Liver (tissue), 9 donors: ENCODE results near the gene DGKQ. TPM values are rescaled to one million over a fixed set of nuclear protein-coding genes. Genes with fewer than 3 reads are reported as not detected.
A peak's percentile ranks its signal among the peaks of the same experiment; 100 is the strongest.

Experiments used
- DNase-seq: peaks from one replicate; pipeline ENCODE4 v3.0.0-alpha.2; 2017; ENCODE audit warnings: low spot score
- H3K27ac ChIP-seq, 2 donors: one replicate each; pipeline ENCODE4 v1.7.0; 2013; ENCODE audit warnings: inconsistent platforms in 2 of 2, low read length in 2 of 2, control low read depth in 1 of 2, low read depth in 1 of 2, mild to moderate bottlenecking in 1 of 2
- H3K27me3 ChIP-seq, 4 donors: one replicate each; pipeline versions ENCODE4 v1.6.1 to v1.7.0; 2013; ENCODE audit warnings: low read length in 3 of 4, inconsistent platforms in 1 of 4, mild to moderate bottlenecking in 1 of 4, moderate library complexity in 1 of 4; ENCODE audit not compliant: control insufficient read depth in 4 of 4, insufficient read depth in 4 of 4
- H3K36me3 ChIP-seq, 4 donors: one replicate each; pipeline versions ENCODE4 v1.6.1 to v1.7.0; 2013; ENCODE audit warnings: low read length in 3 of 4, mild to moderate bottlenecking in 3 of 4, low read depth in 1 of 4, moderate library complexity in 1 of 4; ENCODE audit not compliant: control insufficient read depth in 4 of 4, insufficient read depth in 3 of 4
- H3K4me1 ChIP-seq, 4 donors: one replicate each; pipeline versions ENCODE4 v1.6.1 to v1.7.0; 2013; ENCODE audit warnings: low read length in 3 of 4, mild to moderate bottlenecking in 3 of 4, moderate library complexity in 1 of 4; ENCODE audit not compliant: control insufficient read depth in 4 of 4, insufficient read depth in 4 of 4
- H3K4me3 ChIP-seq, 3 donors: one replicate each; pipeline versions ENCODE4 v1.6.1 to v1.7.0; 2013; ENCODE audit warnings: low read length in 3 of 3, control low read depth in 1 of 3, low read depth in 1 of 3, mild to moderate bottlenecking in 1 of 3
- H3K9ac ChIP-seq, 2 donors: one replicate each; pipeline ENCODE4 v1.7.0; 2013; ENCODE audit warnings: low read length in 2 of 2, mild to moderate bottlenecking in 2 of 2, moderate library complexity in 2 of 2, control low read depth in 1 of 2, low read depth in 1 of 2
- H3K9me3 ChIP-seq, 4 donors: one replicate each; pipeline versions ENCODE4 v1.6.1 to v1.7.0; 2013; ENCODE audit warnings: low read length in 3 of 4; ENCODE audit not compliant: control insufficient read depth in 4 of 4
- ATF3 ChIP-seq: IDR thresholded peaks from 2 replicates; pipeline ENCODE4 v1.6.1; 2016; ENCODE audit warnings: antibody characterized with exemption
- EGR1 ChIP-seq, 2 donors: IDR thresholded peaks; 2 replicates each; pipeline ENCODE4 v1.6.1; 2016 to 2018; ENCODE audit warnings: antibody characterized with exemption in 2 of 2, low read depth in 2 of 2
- FOXA1 ChIP-seq: IDR thresholded peaks from 2 replicates; pipeline ENCODE4 v1.6.1; 2016; ENCODE audit warnings: antibody characterized with exemption
- FOXA2 ChIP-seq: IDR thresholded peaks from 2 replicates; pipeline ENCODE4 v1.6.1; 2016; ENCODE audit warnings: antibody characterized with exemption
- GABPA ChIP-seq, 2 donors: IDR thresholded peaks in 1 of 2; conservative IDR thresholded peaks in 1 of 2; 2 replicates each; pipeline ENCODE4 v1.6.1; 2016; ENCODE audit warnings: antibody characterized with exemption in 2 of 2, mild to moderate bottlenecking in 1 of 2, moderate library complexity in 1 of 2
- HNF4A ChIP-seq, 2 donors: conservative IDR thresholded peaks; 2 replicates each; pipeline ENCODE4 v1.6.1; 2016; ENCODE audit warnings: antibody characterized with exemption in 2 of 2, mild to moderate bottlenecking in 2 of 2
- HNF4G ChIP-seq: IDR thresholded peaks from 2 replicates; pipeline ENCODE4 v1.6.1; 2016; ENCODE audit warnings: antibody characterized with exemption
- JUND ChIP-seq, 2 donors: IDR thresholded peaks; 2 replicates each; pipeline ENCODE4 v1.6.1; 2016; ENCODE audit warnings: antibody characterized with exemption in 2 of 2
- MAX ChIP-seq: IDR thresholded peaks from 2 replicates; pipeline ENCODE4 v1.6.1; 2016; ENCODE audit warnings: antibody characterized with exemption
- NR2F2 ChIP-seq: IDR thresholded peaks from 2 replicates; pipeline ENCODE4 v1.6.1; 2016; ENCODE audit warnings: antibody characterized with exemption
- RAD21 ChIP-seq, 2 donors: IDR thresholded peaks; 2 replicates each; pipeline ENCODE4 v1.6.1; 2016; ENCODE audit warnings: antibody characterized with exemption in 2 of 2, mild to moderate bottlenecking in 2 of 2
- REST ChIP-seq: IDR thresholded peaks from 2 replicates; pipeline ENCODE4 v1.6.1; 2016; ENCODE audit warnings: antibody characterized with exemption, mild to moderate bottlenecking
- RXRA ChIP-seq, 2 donors: IDR thresholded peaks; 2 replicates each; pipeline ENCODE4 v1.6.1; 2017 to 2018; ENCODE audit warnings: antibody characterized with exemption in 2 of 2, mild to moderate bottlenecking in 1 of 2
- SP1 ChIP-seq: IDR thresholded peaks from 2 replicates; pipeline ENCODE4 v1.6.1; 2018; ENCODE audit warnings: antibody characterized with exemption, mild to moderate bottlenecking
- TAF1 ChIP-seq: conservative IDR thresholded peaks from 2 replicates; pipeline ENCODE4 v1.6.1; 2016; ENCODE audit warnings: antibody characterized with exemption, mild to moderate bottlenecking
- YY1 ChIP-seq: IDR thresholded peaks from 2 replicates; pipeline ENCODE4 v1.6.1; 2016; ENCODE audit warnings: antibody characterized with exemption, mild to moderate bottlenecking
- WGBS: extraction: QIAGEN DNeasy Blood & Tissue Kit; methylation state at CpG from one replicate; pipeline ENCODE4 v1.1.7; 2013; 5-methylcytosine and 5-hydroxymethylcytosine counted together
- polyA plus RNA-seq, 2 donors: library from polyadenylated mRNA; stranded (reverse) in 1 of 2; unstranded in 1 of 2; fragments of 200-250 nt in 1 of 2; fragments of >200 nt in 1 of 2; fragmentation: Nextera tagmentation in 1 of 2; extraction: Ambion mirVana in 1 of 2; gene quantifications; one replicate each; pipeline versions ENCODE4 v1.2.1 to v1.2.3, GENCODE V29; 2013 to 2015
- total RNA-seq, 2 donors: library from RNA; depleted of rRNA; stranded (reverse); fragments of >200 nt; gene quantifications; one replicate each; pipeline ENCODE4 v1.2.3, GENCODE V29; 2014
- TF ChIP-seq, protein P1 (sequence below): IDR thresholded peaks from 2 replicates; pipeline ENCODE4 v1.6.1; 2016; ENCODE audit warnings: antibody characterized with exemption
- TF ChIP-seq, protein P2 (sequence below): fragments of 150-350 bp; IDR thresholded peaks from 2 replicates; pipeline ENCODE4 v1.5.1; 2017; ENCODE audit warnings: improper control_type of control experiment, low read depth, low read length; ENCODE audit not compliant: missing input control
- donor health status: healthy.
- donor health status: healthy.
- donor health status: healthy.
- donor health status: healthy.
- donor health status: healthy.

The DGKQ gene, protein sequence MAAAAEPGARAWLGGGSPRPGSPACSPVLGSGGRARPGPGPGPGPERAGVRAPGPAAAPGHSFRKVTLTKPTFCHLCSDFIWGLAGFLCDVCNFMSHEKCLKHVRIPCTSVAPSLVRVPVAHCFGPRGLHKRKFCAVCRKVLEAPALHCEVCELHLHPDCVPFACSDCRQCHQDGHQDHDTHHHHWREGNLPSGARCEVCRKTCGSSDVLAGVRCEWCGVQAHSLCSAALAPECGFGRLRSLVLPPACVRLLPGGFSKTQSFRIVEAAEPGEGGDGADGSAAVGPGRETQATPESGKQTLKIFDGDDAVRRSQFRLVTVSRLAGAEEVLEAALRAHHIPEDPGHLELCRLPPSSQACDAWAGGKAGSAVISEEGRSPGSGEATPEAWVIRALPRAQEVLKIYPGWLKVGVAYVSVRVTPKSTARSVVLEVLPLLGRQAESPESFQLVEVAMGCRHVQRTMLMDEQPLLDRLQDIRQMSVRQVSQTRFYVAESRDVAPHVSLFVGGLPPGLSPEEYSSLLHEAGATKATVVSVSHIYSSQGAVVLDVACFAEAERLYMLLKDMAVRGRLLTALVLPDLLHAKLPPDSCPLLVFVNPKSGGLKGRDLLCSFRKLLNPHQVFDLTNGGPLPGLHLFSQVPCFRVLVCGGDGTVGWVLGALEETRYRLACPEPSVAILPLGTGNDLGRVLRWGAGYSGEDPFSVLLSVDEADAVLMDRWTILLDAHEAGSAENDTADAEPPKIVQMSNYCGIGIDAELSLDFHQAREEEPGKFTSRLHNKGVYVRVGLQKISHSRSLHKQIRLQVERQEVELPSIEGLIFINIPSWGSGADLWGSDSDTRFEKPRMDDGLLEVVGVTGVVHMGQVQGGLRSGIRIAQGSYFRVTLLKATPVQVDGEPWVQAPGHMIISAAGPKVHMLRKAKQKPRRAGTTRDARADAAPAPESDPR
- total RNA-seq (1 to 10 TPM; 2.4 to 8.8 TPM), polyA plus RNA-seq (1 to 10 TPM; 1.5 to 4.8 TPM)

GRCh38 chr4:973431-974397 is at the start of gene DGKQ:
Gene DGKQ (minus strand): TSS chr4:973569. CDS start chr4:973482, 87 bp downstream.
- 27% methylated on average over 123 of the region's 123 CpGs for WGBS
- peak within 1 kb of the TSS in 1 of 2 donors; percentile 27 for H3K9ac ChIP-seq

More at GRCh38 chr4:973431-974397, at the start of gene DGKQ:
- TF ChIP-seq RAD21 (IDR thresholded peaks at IDR 0.05) = no peak
- TF ChIP-seq RXRA (IDR thresholded peaks at IDR 0.05) = no peak
- TF ChIP-seq FOXA1 = no peak
- no peak for TF ChIP-seq EGR1 (IDR thresholded peaks at IDR 0.05; ENCODE audit: low read depth in 2 of 2)
- no peak for TF ChIP-seq MAX
- no peak for TF ChIP-seq SP1
- no peak for TF ChIP-seq REST
- no peak for TF ChIP-seq NR2F2
- no peak for TF ChIP-seq HNF4G
- TF ChIP-seq GABPA (IDR thresholded peaks at IDR 0.05 in 1 of 2, conservative IDR thresholded peaks at IDR 0.05 in 1 of 2) = no peak
- no peak for TF ChIP-seq HNF4A (conservative IDR thresholded peaks at IDR 0.05)
- TF ChIP-seq JUND (IDR thresholded peaks at IDR 0.05) = no peak
- TF ChIP-seq, protein P1, sequence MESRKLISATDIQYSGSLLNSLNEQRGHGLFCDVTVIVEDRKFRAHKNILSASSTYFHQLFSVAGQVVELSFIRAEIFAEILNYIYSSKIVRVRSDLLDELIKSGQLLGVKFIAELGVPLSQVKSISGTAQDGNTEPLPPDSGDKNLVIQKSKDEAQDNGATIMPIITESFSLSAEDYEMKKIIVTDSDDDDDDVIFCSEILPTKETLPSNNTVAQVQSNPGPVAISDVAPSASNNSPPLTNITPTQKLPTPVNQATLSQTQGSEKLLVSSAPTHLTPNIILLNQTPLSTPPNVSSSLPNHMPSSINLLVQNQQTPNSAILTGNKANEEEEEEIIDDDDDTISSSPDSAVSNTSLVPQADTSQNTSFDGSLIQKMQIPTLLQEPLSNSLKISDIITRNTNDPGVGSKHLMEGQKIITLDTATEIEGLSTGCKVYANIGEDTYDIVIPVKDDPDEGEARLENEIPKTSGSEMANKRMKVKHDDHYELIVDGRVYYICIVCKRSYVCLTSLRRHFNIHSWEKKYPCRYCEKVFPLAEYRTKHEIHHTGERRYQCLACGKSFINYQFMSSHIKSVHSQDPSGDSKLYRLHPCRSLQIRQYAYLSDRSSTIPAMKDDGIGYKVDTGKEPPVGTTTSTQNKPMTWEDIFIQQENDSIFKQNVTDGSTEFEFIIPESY = no peak
- no peak for TF ChIP-seq FOXA2
- TF ChIP-seq, protein P2, sequence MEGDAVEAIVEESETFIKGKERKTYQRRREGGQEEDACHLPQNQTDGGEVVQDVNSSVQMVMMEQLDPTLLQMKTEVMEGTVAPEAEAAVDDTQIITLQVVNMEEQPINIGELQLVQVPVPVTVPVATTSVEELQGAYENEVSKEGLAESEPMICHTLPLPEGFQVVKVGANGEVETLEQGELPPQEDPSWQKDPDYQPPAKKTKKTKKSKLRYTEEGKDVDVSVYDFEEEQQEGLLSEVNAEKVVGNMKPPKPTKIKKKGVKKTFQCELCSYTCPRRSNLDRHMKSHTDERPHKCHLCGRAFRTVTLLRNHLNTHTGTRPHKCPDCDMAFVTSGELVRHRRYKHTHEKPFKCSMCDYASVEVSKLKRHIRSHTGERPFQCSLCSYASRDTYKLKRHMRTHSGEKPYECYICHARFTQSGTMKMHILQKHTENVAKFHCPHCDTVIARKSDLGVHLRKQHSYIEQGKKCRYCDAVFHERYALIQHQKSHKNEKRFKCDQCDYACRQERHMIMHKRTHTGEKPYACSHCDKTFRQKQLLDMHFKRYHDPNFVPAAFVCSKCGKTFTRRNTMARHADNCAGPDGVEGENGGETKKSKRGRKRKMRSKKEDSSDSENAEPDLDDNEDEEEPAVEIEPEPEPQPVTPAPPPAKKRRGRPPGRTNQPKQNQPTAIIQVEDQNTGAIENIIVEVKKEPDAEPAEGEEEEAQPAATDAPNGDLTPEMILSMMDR = no peak
- TF ChIP-seq ATF3 = no peak
- no peak for TF ChIP-seq YY1
- no peak for TF ChIP-seq TAF1
- Histone ChIP-seq H3K9me3 (no peaks in the 10 kb centered on the region), H3K27ac (no peak within 1 kb of the TSS), H3K4me1 (peaks cover 13 to 20% (median 16%) of the 10 kb centered on the region in 4 donors), H3K4me3 (peak within 1 kb of the TSS; percentile 66 to 93 (median 78)), H3K27me3 (no peaks in the 10 kb centered on the region), H3K36me3 (no peaks in the 10 kb centered on the region)
- peak; percentile 95 for DNase-seq
